HG03135 (cell line): ENCODE measurements around the gene VAV3.
"Not testable (repeated sequence)": the region's sequence is repeated elsewhere in the genome, so short reads cannot be mapped to it uniquely, and the experiment has no call there.

Experiments used
- ATAC-seq: cut with Tn5 transposase; IDR thresholded peaks from one replicate; pipeline ENCODE4 v1.9.1; 2021; ENCODE audit warnings: mild to moderate bottlenecking, moderate library complexity; ENCODE audit not compliant: unreplicated experiment

Gene VAV3

DNA sequence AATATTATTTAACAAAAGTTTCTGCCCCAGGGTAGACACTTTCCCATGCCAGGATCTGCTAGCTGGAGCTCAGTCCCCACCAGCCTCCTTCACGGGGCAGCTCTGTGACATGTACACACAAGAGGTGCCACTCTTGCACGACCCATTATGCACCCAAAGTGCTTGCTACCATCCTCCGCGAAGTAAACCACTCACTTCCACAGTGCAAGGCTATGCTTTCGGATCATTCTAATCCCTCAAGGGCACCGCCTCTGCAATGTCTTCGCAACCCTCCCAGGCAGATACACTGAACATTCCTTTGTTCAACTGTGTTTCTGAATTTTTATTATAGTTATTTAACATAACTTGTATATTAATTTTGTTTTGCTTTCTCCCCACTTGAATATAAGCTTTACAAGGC is 303.8 kb downstream of the VAV3 start:
- ATAC-seq = no peak

DNA sequence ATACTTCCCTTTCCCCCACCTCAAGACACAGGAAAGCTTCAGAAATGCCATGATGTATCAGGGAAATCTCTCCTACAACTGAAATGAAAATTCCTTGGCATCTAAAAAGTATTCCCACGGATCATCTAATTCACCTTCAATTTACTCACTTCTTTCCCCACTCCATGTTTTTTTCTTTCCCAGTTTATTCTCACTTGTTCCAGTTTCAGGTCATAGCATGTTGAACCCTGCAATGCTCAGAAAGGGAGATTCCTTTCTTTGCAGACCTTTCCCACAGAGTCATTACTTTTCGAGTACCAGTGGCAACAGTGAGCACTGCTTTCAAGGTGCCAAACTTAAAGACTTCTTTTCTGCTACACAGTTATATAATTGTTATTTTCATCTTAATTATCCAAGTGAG is 305.0 kb downstream of the VAV3 start:
- ATAC-seq = no peak

DNA sequence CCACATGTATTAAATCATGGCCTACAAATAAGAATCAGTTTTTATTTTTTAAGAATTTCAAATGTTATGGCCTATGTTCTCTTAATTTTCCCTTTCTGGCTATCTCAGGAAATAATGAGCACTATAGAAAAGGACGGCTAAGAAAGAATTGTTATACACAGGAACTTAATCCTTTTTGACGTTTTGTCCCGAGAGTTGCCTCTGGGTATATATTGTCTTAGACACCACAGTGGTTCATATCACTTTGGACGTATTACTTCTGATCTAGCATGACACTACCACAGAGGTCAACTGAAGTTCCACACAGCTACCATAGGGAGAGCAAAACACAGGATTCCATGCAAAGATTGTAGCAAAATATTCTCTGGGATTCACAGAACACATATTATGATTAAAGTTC is 307.6 kb downstream of the VAV3 start:
- ATAC-seq = no peak

DNA sequence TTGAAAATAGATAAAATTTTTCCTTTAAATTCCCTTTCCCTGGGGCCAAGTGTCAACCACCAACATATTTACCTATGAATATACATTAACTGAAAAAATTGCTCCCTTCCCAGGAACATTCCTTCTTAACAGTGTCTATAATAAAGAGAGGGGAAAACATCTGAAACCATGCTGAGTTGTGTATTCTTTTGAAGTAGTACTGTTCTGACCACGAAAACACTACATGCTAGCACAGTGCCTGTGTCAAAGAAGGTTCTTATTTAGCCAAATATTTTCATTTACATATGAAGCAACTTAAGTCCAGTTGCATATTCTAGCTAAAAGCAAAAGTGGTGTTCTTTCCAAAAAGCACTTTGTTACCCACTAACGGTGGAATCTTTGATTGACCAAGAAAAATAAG is 311.2 kb downstream of the VAV3 start:
- ATAC-seq = no peak

DNA sequence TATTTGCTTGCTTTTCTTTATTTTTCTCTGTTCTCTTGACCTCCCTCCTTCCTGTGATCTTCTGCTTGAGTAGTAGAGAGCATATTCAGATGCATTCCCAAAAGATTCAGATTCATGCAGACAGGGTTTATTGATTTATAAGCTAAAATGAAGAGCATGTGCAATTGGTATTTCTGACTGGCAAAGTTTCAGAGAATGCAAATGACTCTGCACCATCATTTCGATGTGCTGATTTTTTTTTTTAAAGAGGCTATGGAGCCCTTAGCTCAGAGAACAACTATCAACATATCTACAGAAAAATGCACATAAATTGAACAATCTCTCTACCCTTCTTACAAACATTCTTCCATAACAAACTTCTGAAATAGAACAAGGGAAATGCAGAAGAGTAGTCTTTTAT is 312.0 kb downstream of the VAV3 start:
- no peak for ATAC-seq

DNA sequence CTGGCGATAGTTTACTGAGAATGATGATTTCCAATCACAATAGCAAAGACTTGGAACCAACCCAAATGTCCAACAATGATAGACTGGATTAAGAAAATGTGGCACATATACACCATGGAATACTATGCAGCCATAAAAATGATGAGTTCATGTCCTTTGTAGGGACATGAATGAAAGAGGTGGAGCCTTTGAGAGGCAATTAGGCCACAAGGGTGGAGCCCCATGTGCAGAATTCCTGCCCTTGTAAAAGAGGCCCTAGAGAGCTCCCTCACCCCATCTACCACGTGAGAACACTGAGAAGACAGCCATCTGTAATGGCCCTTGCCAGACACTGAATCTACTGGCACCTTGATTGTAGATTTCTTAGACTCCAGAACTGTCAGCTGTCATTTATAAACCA is 314.2 kb downstream of the VAV3 start:
- ATAC-seq = not testable (repeated sequence)

DNA sequence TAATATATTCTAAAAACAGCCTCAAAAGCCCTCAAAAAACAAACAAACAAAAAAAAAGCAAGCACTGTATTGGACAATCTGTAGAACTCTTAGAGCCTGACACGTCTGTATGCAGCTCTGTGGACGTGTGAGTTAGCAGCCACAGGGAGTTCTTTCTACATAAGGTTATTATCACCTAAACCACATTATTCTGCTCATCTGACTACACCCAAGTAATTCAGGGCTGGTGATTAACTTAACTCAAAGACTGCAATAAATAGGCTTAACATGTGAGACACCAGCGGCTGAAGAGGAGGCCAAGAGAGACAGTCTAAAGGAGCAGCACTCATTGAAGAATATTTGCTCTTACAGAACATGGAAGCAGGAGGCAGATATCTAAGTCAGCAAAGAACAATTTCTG is 316.0 kb downstream of the VAV3 start:
- no peak for ATAC-seq

DNA sequence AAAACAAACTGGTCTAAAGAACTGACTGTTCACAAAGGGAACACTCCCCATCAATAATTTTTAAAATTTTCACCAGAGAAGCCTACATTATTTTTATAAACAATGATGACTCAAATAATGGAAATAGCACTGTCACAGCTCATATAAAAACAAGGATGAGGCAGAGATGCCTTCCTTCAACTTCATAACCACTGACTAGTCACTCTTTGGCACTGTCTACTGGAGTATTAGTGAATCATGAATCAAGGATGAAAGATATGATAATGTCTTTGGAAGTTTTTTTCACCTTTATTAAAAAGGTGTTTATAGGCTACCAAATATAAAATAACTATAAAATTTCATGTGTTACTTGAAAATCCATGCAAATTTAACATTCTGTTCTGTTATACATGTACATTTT is 316.9 kb downstream of the VAV3 start:
- no peak for ATAC-seq

DNA sequence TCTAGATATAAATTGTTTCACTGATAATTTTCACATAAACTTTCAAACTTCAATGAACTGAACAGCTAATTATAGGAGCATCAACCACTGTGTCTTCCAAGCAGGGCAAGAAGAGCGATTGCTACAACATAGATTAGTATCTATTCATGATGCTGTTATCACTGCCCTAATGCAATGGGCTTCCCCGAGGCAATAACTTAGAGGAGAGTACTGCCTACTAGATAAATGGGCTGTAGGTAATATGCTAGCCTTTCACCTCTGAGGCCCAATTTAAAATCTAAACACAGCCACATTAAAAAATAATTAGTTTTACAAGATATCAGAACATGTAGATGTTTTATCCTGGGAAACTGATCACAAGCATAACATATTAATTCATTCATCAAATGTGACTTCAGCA is 318.0 kb downstream of the VAV3 start:
- ATAC-seq = no peak

DNA sequence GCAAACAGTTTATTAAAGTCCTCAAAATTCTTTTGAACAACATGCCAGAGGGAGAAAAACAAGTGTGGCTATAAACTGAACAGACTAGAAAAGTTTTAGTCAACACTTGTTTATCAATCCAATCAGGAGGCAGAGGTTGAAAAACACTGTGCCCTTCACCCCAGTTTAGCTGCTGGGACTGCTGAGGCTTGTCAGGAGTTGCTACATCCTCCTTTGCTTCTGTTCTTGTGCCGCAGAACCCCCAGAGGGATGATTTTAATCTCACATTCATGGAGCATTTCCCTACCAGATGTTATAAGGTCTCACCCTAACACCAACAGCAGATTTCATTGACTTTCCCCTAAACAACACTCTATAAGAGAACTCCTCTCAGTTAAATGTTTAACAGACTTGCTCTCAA is 321.2 kb downstream of the VAV3 start:
- ATAC-seq = no peak

DNA sequence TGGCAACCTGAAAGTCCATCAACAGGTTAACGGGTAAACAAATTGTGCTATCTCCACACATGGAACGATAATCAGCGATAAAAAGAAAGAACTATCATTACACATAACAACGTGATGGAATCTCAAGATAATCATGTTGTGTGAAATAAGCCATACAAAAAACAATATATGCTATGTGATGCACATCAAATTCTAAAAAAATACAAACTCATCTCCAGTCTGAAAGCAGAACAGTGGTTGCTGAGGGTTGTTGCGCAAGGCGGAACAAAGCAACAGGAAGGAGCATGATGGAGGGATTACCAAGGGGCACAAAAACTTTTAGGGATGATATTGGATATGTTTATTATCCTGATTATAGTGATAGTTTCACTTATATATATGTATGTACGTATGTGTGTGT is 324.8 kb downstream of the VAV3 start:
- no peak for ATAC-seq

DNA sequence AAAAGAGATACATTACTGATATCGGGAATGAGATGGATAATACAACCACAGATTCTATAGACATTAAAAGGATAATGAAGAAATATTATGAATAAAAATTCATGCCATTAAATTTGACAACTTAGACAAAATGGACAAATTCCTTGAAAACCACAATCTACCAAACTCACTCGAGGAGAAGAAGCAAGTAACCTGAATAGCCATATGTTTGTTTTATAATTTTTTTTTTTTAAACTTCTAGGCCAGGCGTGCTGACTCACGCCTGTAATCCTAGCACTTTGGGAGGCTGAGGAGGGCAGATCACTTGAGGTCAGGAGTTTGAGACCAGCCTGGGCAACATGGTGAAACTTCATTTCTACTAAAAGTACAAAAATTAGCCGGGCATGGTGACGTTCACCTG is 327.9 kb downstream of the VAV3 start:
- no peak for ATAC-seq

DNA sequence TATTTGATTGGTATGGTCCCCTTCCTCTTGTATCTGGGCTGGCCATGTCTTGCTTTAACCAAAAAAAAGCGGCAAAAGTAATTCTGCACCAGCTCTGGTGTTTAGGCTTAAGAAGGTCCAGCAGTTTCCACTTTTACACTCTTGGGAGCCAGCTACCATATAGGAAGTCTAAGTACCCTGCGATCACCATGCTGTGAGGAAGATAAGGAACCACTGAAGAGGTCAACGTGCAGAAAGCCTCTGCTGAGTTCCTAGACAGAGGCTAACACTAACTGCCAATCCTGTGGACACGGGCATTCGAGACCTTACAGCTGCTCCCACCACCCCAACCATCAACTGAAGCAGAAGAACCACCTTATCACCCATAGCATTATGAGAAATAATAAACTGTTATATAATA is 331.4 kb downstream of the VAV3 start:
- no peak for ATAC-seq

DNA sequence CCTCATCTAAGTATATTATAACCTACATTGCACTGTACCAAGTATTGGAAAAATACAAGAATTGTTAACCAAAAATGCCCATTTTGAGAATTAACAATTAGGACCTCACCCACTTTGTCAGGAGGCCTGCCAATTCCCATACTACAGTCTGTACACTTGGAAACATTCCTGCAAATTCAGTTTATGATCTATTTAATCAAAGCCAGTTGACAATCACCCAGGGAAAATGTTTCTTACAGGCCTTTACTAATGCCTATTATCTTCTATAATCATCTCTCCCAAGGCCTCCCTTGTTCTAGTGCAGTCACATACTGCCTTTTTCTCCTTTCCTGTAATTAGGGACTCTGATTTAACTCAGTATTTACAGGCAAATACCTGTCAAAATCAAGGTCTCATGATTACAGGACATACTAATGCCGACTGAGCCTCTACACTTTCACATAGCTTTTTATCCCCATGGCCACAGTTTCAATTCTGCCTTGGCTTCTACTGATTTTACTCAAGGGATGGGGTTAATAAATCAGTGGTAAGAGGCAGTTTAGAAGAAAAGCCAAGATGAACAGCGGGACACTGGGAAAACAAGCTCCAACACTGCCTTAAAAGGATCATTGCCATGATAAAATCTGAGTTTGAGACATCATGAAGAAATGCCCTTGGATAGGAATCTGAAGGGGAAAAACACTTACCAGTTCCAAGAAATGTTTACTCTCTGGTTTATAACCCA is 338.7 kb downstream of the VAV3 start:
- no peak for ATAC-seq

DNA sequence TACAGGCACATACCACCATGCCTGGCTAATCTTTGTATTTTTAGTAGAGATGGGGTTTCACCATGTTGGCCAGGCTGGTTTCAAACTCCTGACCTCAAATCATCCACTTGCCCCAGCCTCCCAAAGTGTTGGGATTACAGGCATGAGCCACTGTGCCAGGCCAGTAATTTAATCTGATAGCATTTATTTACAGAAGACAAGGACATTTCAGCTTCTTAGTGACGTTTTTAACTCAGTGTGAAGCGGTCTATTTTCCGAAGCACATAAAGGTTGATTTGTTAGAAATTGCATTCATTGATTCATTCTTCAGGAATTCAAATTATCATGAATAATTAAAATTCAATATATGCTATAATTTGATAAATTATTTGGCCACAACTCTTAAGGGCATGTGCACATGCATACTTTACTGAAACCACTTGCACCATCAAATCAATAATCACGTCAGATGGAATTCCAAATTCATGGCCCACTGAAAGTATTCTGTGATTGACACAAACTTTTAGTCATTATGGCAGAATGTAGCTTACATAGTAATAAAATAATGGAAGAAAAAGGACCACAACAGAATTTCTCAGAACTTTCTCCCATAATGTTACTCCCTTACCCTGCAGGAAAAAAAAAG is 339.5 kb downstream of the VAV3 start:
- ATAC-seq = no peak

DNA sequence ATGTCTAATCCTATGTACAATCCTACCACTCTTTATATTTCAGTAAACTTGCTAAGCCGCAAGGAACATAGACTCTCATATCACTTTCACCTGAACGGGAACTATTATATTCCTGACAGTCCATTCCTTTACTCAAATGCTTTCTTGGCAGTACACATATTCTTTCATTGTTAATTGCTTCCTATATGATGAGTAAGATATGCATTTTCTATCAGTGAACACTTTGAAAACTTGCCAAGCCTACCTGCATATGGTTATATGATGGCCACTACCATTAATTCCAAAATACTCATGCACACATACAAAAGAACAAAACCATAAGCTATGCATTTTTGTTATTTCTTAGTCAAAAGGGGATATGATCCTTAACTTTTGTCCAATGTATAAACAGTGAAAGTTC is 341.5 kb downstream of the VAV3 start:
- no peak for ATAC-seq

DNA sequence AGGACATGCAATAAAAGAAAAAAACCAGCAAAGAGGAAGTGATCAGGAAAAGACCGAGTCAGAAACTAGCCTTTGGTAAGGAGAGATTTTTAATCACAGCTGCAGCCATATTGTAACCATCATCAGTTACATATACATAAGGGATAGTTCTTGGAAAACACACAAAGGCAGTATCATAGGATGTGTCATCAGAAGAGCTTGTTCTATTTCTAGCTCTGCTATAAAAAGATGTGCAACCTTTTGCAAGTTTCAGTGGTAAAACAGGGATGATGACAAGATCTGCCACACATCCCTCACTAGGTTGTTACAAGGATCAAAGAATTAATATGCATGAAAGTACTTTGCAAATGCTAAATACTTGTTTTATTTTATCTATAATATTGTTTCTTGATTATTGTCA is 342.0 kb downstream of the VAV3 start:
- no peak for ATAC-seq

DNA sequence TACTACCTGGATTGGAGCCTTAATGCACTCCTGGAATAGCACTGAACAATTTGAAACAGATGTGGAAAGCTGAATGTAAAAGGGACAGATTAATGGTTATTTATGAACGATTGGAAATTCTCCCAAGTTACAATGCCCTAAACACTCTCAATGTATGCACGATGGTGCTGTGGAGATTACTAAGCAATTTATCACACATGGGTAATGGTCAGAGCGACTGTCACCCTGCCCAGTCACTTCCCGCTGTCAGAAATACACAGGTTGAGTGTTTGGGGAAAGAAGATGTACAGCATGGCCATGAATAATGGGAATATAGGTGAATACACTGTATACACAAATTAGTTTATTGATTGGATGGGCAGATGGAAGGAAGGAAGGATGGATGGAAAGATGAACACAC is 342.4 kb downstream of the VAV3 start:
- ATAC-seq = no peak

DNA sequence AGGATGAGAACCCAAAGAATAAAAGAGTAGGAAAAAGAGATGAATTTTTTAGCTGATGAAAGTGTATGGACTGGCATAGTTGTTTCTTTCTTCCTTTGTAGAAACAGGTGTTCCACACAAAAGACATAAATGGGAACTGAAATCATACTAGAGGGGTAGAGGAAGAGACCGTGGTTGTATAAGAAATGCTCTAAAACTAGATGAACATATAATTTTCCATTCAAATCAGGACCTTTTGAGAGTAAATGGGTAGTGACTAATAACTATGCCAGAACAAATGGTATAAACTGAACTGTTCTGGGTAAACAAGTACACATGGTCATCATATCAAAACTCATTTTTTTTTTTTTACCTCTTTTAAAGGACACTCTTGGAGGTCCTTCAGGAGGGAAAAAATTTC is 344.2 kb downstream of the VAV3 start:
- ATAC-seq = no peak

DNA sequence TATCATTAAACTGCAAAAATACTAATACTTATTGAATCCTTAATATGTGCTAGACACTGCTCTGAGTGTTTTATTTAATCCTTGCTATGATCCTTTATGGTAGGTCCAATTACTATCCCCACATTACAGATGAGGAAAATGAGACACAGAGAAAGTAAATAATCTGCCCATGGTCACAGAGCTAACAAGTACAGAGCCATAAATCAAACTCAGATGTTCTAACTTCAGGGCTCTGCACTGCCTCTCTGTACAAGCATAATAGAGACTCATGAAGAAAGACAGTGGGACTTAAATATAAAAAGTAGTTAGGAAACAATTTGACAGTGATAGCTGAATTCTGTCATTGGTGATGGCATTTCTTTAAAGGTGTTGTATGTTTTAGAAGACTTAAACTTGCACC is 346.4 kb downstream of the VAV3 start:
- no peak for ATAC-seq

DNA sequence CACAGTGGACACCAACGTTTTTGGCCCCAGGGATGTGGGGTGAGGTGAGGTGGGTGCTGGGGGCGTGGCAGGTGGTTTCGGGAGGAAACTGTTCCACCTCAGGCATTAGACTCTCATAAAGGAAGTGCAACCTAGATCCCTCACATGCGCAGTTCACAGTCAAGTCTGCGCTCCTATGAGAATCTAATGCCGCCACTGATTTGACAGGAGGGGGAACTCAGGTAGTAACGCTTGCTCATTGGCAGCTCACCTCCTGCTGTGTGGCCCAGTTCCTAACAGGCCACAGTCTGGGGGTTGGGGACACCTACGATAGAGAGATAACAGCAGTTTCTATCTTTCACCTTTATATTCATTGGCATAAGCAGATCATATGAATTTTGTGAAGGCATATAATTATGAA is 347.1 kb downstream of the VAV3 start:
- no peak for ATAC-seq

DNA sequence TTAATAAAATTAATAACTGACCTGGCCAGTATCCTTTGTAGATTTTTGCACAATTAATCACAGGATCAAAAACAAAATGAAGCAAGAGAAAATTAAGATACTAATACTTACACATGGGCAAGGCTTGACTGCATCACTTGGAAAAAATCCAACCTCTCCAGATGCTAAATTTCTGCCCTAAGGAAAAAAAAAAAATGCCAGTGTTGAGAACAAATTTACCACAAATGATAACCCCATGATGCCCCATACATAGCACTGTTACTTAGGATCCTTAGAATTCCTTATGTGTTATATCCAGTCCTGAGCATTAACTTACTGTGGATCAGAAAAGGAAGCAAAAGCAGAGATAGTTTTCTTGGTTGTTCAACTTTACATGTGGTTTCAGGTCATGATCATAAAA is 347.5 kb downstream of the VAV3 start:
- no peak for ATAC-seq

DNA sequence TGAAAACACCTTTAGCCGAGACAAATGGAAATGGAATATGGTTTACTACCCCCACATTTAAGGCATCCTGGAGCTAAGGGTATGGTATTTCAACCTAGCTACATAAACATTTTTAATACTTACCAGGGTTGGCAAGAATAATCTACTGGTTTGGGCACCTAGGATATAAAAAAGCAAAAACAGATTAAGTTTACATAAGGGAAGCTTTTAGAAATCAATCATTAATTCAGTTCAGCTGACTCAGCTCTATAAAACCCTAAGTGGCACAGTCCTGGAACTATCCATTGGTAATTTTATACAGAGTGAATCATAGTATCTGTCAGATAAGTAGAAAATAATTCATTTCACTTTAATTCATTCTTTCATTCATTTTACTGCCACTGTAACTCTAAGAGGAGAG is 355.2 kb downstream of the VAV3 start:
- ATAC-seq = no peak
